ENCODE measurements around the gene CD9.
"Not testable (repeated sequence)": the region's sequence is repeated elsewhere in the genome, so short reads cannot be mapped to it uniquely, and the experiment has no call there.

Gene CD9

GRCh38 chr12:6199531-6200255 is 507 bp upstream of the CD9 start:
- DNase-seq (ENCODE audit: low read depth): no peak

GRCh38 chr12:6201213-6201608 is 1.0 kb downstream of the CD9 start:
- DNase-seq (ENCODE audit: low read depth): no peak

- no peak for DNase-seq (ENCODE audit: low read depth)
Measured at GRCh38 chr12:6201826-6202225, 1.6 kb downstream of the CD9 start.

- DNase-seq (ENCODE audit: low read depth): no peak
Measured at GRCh38 chr12:6202304-6202703, 2.1 kb downstream of the CD9 start.

- no peak for DNase-seq (ENCODE audit: low read depth)
Measured at GRCh38 chr12:6202846-6203245, 2.6 kb downstream of the CD9 start.

GRCh38 chr12:6203601-6204000 is 3.4 kb downstream of the CD9 start:
- DNase-seq (ENCODE audit: low read depth): no peak

- DNase-seq (ENCODE audit: low read depth): no peak
Measured at GRCh38 chr12:6204533-6205143, 4.4 kb downstream of the CD9 start.

GRCh38 chr12:6205144-6205539 is 4.9 kb downstream of the CD9 start:
- DNase-seq (ENCODE audit: low read depth): no peak

- DNase-seq (ENCODE audit: low read depth): no peak
Measured at GRCh38 chr12:6205761-6206160, 5.6 kb downstream of the CD9 start.

GRCh38 chr12:6206327-6206726 is 6.1 kb downstream of the CD9 start:
- no peak for DNase-seq (ENCODE audit: low read depth)

GRCh38 chr12:6207259-6207925 is 7.2 kb downstream of the CD9 start:
- DNase-seq (ENCODE audit: low read depth): no peak

GRCh38 chr12:6208130-6208529 is 7.9 kb downstream of the CD9 start:
- DNase-seq (ENCODE audit: low read depth): no peak

GRCh38 chr12:6209428-6209827 is 9.2 kb downstream of the CD9 start:
- DNase-seq (ENCODE audit: low read depth): not testable (repeated sequence)

GRCh38 chr12:6211421-6211869 is 11.2 kb downstream of the CD9 start:
- no peak for DNase-seq (ENCODE audit: low read depth)

- DNase-seq (ENCODE audit: low read depth): no peak
Measured at GRCh38 chr12:6212086-6212485, 11.9 kb downstream of the CD9 start.

GRCh38 chr12:6213969-6214368 is 13.8 kb downstream of the CD9 start:
- no peak for DNase-seq (ENCODE audit: low read depth)

- DNase-seq (ENCODE audit: low read depth): no peak
Measured at GRCh38 chr12:6214633-6215032, 14.4 kb downstream of the CD9 start.

GRCh38 chr12:6215120-6215807 is 15.1 kb downstream of the CD9 start:
- DNase-seq (ENCODE audit: low read depth): no peak

- no peak for DNase-seq (ENCODE audit: low read depth)
Measured at GRCh38 chr12:6215932-6216494, 15.8 kb downstream of the CD9 start.

- no peak for DNase-seq (ENCODE audit: low read depth)
Measured at GRCh38 chr12:6216581-6216980, 16.4 kb downstream of the CD9 start.

- no peak for DNase-seq (ENCODE audit: low read depth)
Measured at GRCh38 chr12:6218347-6218925, 18.2 kb downstream of the CD9 start.

GRCh38 chr12:6219980-6220379 is 19.8 kb downstream of the CD9 start:
- DNase-seq (ENCODE audit: low read depth): no peak

Measured in stimulated activated CD8-positive, alpha-beta memory T cell treated with anti-CD3 and anti-CD28 coated beads, Interleukin-4, amount 100 ng/mL, for 24 hours (primary cell).